Cardiac septum (tissue), 1 donor: ENCODE results near the gene NMNAT2. TPM values are rescaled to one million over a fixed set of nuclear protein-coding genes. Genes with fewer than 3 reads are reported as not detected.

Experiments
- DNase-seq: peaks from one replicate; pipeline ENCODE4 v3.0.0-alpha.2; 2020; ENCODE audit warnings: low spot score
- intact Hi-C: fragments of 100-400 bp; cut with DNase I; formaldehyde crosslinking; loops from one replicate; pipeline ENCODE4 v1.14.0; 2022
- total RNA-seq: library from RNA; stranded (reverse); fragmentation: NEBNext Ultra II Directional; extraction: Animal tissue kit (Norgen Biotek cat#: 25700); gene quantifications from one replicate; pipeline ENCODE4 v1.2.1, GENCODE V29; 2021
- donor health status: DM: no; HTN: no; CAD: no.

The NMNAT2 gene
- total RNA-seq, 1 donor from 2014 or later: 1.9 TPM

DNA sequence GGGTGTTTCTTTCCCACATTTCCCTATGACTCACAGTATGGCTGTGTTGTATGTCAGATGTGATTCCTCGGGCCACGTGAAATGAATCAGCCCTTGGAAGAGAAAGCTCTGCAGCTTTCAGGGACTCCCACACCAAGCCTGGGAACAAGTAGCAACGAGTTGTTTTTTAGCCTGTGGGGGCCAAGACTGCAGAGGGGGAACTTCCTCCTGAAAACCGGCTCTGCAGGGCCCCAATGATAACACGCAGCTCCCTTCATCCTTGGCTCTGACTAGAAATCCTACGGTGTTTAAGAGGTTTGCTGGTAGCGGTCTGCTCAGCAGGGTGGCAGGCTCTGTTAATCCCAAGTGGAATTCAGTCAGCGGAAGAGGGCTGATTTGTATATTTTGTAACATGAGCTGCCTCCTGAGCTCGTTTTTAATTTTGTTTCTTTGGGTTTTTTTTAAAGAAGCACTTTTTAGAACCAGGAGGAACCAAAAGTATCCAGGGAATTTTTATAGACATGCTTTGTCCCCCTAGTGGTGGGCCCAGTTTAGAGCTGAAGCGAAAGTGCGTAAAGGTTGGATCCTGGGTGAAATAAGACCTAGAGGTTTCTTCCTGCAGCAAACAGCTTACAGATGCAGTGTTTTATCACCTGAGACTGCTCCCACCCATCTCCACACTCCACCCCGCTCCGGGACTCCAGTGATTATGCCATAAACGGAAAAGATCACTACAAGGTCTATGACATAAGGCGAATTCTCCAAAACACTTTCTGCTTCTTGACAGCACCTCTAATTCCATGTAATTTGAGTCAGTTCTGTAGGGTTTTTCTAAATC is 183.3 kb downstream of the NMNAT2 start:
- intact Hi-C loops: loop anchor here (2.0 to 5.0 kb wide), 3 partner anchors 82 to 272 kb away; partner anchors contain the start of gene LAMC1
- no peak for DNase-seq

- no peak for DNase-seq
- intact Hi-C loops: loop anchor here (5.0 kb wide), 1 partner anchor 211 kb away; the partner anchor contains the start of gene LAMC1
Measured at GRCh38 chr1:183233113-183233512, 185.1 kb downstream of the NMNAT2 start.

DNA sequence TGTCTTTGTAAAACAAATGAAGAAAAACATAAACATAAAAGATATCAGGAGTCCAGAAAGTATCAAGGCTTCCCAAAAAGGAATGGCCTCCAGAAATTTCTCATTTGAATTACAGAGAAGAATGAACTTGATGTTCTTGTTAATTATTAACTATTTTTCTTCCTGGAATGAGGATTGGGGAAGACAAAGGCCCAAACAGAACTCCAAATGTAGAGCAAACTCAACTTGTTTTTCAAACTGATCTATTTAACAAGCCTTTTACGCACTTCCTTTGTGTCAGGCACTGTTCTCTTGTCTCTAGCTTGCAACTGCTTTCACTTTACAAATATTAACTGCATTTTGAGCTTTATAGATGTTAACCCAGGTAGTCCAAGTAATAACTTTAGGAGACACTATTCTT is 186.6 kb downstream of the NMNAT2 start:
- no peak for DNase-seq
- intact Hi-C loops: loop anchor here (5.0 kb wide), 1 partner anchor 209 kb away; the partner anchor contains the start of gene LAMC1

- intact Hi-C loops: loop anchor here (5.0 kb wide), 1 partner anchor 208 kb away; the partner anchor contains the start of gene LAMC1
- DNase-seq: no peak
Measured at GRCh38 chr1:183230413-183230812, 187.8 kb downstream of the NMNAT2 start.

GRCh38 chr1:183228347-183229220 is 189.6 kb downstream of the NMNAT2 start:
- intact Hi-C loops: loop anchor here (5.0 kb wide), 1 partner anchor 86 kb away; no protein-coding TSS in a partner anchor
- no peak for DNase-seq

- DNase-seq: no peak
- intact Hi-C loops: loop anchor here (5.0 kb wide), 1 partner anchor 85 kb away; no protein-coding TSS in a partner anchor
Measured at GRCh38 chr1:183227422-183228346, 190.5 kb downstream of the NMNAT2 start.

GRCh38 chr1:183226963-183227362 is 191.2 kb downstream of the NMNAT2 start:
- intact Hi-C loops: loop anchor here (5.0 kb wide), 1 partner anchor 85 kb away; no protein-coding TSS in a partner anchor
- DNase-seq: no peak

- DNase-seq: no peak
- intact Hi-C loops: loop anchor here (5.0 kb wide), 1 partner anchor 84 kb away; no protein-coding TSS in a partner anchor
Measured at GRCh38 chr1:183226361-183226760, 191.8 kb downstream of the NMNAT2 start.

DNA sequence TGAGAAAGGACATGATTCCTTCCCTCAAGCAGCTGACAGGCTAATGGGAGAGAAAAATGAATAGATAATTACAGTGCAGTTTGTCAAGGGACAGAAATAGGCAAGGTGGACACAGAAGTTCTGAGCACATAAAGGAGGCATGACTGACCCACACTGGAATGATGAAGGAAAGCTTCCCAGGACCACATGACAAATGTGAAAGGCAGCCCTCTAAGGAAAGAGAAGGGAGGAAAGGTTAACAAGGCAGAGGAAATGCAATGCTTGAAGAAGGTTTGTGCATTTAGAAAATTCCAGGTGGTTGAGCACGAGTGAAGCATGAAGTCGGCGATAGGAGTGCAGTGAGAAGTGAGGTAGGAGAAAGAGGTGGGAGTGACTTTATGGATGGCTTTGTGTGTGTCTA is 194.7 kb downstream of the NMNAT2 start:
- intact Hi-C loops: no loop called here
- no peak for DNase-seq

GRCh38 chr1:183222909-183223308 is 195.3 kb downstream of the NMNAT2 start:
- intact Hi-C loops: no loop called here
- DNase-seq: no peak

GRCh38 chr1:183219616-183220009 is 198.6 kb downstream of the NMNAT2 start:
- intact Hi-C loops: no loop called here
- no peak for DNase-seq

DNA sequence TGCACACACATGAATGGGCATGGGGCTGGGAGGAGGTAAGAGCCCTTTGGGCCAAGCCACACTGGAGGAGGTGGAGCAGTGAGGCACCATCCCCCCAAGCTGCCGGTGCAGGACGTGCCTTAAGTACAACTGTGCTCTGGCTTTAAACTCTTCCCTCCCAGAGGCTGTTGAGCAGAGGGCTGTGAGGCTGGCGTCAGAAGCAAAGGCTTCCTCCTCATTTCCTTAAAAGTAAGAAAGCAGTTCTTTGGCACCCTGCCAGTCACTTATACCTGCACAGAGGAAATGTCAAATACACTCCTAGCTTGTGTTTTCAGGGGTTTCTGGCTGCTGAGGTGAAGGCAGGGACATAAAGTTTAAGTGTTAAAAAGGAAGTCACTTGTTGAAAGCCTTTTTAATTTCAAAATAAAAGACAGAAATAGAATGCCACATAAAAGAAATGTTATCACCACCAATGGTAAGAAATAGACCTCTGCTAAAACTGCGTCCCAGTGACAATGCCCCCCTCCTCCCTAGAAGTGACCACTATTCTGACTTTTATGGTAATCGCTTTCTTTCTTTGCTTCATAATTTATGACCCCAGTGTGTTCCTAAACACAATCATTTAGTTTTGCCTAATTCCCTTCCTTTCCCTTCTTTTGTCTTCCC is 199.1 kb downstream of the NMNAT2 start:
- DNase-seq: no peak

GRCh38 chr1:183218027-183218618 is 200.1 kb downstream of the NMNAT2 start:
- intact Hi-C loops: no loop called here
- no peak for DNase-seq

More for the DNA sequence above, 199.1 kb downstream of the NMNAT2 start:
- intact Hi-C loops: no loop called here

- no peak for DNase-seq
Measured at GRCh38 chr1:183215936-183216335, 202.2 kb downstream of the NMNAT2 start.

DNA sequence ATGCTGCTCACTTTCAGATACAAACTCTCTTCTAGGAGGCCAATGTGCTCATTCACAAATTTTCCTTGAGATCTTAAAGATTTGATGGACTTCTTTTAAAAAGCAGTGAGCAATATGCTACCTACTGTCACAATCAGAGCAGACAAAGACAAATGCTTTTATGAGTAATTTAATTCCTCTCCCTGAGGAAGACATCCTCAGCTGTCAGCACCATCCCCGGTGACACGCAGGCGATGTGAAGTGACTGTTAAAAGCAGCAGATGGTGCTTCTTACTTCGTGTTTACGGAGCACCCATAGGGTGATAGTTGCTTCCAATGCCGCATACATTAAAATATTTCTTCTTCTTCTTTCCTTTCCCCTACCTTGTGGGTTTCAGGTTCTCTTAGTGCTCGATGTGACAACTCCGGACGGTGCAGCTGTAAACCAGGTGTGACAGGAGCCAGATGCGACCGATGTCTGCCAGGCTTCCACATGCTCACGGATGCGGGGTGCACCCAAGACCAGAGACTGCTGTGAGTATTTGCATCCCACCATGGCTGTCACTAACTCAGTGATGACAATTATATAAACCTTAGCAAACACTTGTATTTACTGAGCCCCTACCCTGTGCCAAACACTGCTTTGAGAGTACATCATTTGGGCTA is 203.0 kb downstream of the NMNAT2 start:
- no peak for DNase-seq
- intact Hi-C loops: no loop called here

More at GRCh38 chr1:183215936-183216335, 202.2 kb downstream of the NMNAT2 start:
- intact Hi-C loops: no loop called here

DNA sequence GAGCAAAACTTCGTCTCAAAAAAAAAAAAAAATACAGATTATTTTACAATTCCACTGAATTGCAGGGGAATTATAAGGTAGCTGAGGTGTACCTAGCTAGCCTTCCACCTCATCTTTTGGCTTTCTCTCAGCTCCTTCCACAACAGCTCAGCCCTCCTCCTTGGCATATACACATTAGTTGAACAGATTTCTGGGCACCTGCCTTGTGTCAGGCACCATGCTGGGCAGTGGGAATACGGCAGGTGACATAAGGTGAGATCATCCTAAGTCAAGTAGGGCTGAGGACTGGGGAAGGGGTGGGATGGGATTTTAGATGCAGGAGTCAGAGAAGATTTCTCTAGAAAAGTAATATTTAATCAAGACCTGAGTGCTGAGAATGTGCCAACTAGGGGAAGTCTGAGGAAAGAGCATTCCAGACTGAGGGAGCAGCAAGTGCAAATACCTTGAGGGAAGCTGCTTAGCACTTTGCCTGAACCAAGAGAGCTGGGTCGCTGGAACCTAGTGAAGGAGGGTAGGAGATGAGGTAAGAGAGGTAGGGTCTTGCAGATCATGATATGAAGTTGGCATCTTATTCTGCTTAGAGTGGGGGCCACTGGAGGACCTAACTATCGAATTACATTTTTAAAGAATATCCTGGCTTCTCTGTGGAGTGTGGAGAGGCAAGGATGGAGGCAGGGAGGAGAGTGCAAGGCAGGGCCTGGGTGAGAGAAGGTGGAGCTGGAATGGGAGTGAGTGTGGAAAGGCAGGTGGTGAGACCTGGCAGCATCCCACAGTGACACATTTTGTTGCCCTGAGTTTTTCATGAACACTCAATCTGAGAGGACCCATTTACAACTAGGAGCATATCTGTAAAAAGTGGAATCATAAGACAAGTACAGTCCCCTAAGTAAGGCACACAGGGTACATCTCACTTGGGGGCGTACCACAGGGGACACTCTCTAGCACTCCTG is 203.9 kb downstream of the NMNAT2 start:
- DNase-seq: no peak
- intact Hi-C loops: no loop called here
